A549 (cell line): ENCODE measurements around the gene MYEOV. TPM values are rescaled to one million over a fixed set of nuclear protein-coding genes. Genes with fewer than 3 reads are reported as not detected.

Experiments
- ATAC-seq, 2 experiments: fragments of 200-7000 bp in 1 of 2; fragments of >200 bp in 1 of 2; cut with Nextera tagmentation in 1 of 2; cut with Tn5 transposase in 1 of 2; 3 replicates each; pipeline versions ENCODE4 v1.8.0 to v1.9.1; 2018 to 2020; ENCODE audit warnings: mild to moderate bottlenecking in 1 of 2, moderate library complexity in 1 of 2
- CTCF ChIA-PET: fragments of 300-600 bp; sonication (Branson Sonifier 250); formaldehyde crosslinking; extraction: SDS; loops from one replicate; lab custom pipeline; 2021; ENCODE audit warnings: antibody characterized with exemption, inconsistent platforms; lab: Yijun Ruan, JAX
- POLR2A ChIA-PET: fragments of 350-600 bp; formaldehyde crosslinking; extraction: SDS; loops from one replicate; lab custom pipeline; 2021; ENCODE audit warnings: antibody characterized with exemption, inconsistent platforms; lab: Yijun Ruan, JAX
- DNase-seq, 2 experiments: peaks; one replicate each; pipeline versions ENCODE4 v3.0.0 to v3.0.0-alpha.2; 2011 to 2016; ENCODE audit warnings: low read depth in 1 of 2, low spot score in 1 of 2
- FAIRE-seq: peaks from 2 replicates; lab custom pipeline; 2011; peaks lifted over from hg19 to GRCh38; lab: Jason Lieb, UNC
- H3K27ac ChIP-seq, 2 experiments: fragments of >200 bp; sonication (Bioruptor Twin); formaldehyde crosslinking; 3 replicates each; pipeline ENCODE4 v1.5.1; 2016 to 2017
- H3K4me1 ChIP-seq: fragments of >200 bp; sonication (Bioruptor Twin); formaldehyde crosslinking; 3 replicates; pipeline ENCODE4 v1.6.1; 2016
- H3K4me2 ChIP-seq: fragments of >200 bp; sonication (Bioruptor Twin); formaldehyde crosslinking; 3 replicates; pipeline ENCODE4 v1.6.1; 2016
- H3K4me3 ChIP-seq: fragments of >200 bp; sonication (Bioruptor Twin); formaldehyde crosslinking; 3 replicates; pipeline ENCODE4 v1.5.1; 2016
- H3K9me3 ChIP-seq: fragments of >200 bp; sonication (Bioruptor Twin); formaldehyde crosslinking; 3 replicates; pipeline ENCODE4 v1.6.1; 2016
- CEBPB ChIP-seq, 2 experiments: fragments of >200 bp in 1 of 2; sonication (Bioruptor Twin) in 1 of 2; formaldehyde crosslinking in 1 of 2; IDR thresholded peaks; 2 replicates each; pipeline ENCODE4 v1.6.1; 2012 to 2016
- CHD2 ChIP-seq: fragments of 150-350 bp; IDR thresholded peaks from 2 replicates; pipeline ENCODE4 v1.6.1; 2014; ENCODE audit warnings: low read length; ENCODE audit not compliant: partially characterized antibody
- EHF ChIP-seq: fragments of 250-450 bp; sonication (Bioruptor Pico); IDR thresholded peaks from 2 replicates; pipeline ENCODE4 v1.5.0; 2020; ENCODE audit warnings: mild to moderate bottlenecking
- EHMT2 ChIP-seq: fragments of 200-600 bp; sonication (generic); IDR thresholded peaks from 2 replicates; pipeline ENCODE4 v1.6.1; 2016; ENCODE audit warnings: antibody characterized with exemption, low read depth, mild to moderate bottlenecking, moderate library complexity
- ESRRA ChIP-seq: fragments of 150-350 bp; IDR thresholded peaks from 2 replicates; pipeline ENCODE4 v1.6.1; 2014; ENCODE audit warnings: mild to moderate bottlenecking, low read length, borderline replicate concordance
- FOSB ChIP-seq: fragments of 250-450 bp; sonication (Bioruptor Pico); IDR thresholded peaks from 2 replicates; pipeline ENCODE4 v1.5.0; 2020; ENCODE audit warnings: mild to moderate bottlenecking, moderate library complexity
- FOSL2 ChIP-seq, 2 experiments: fragments of 450-650 bp in 1 of 2; fragments of >200 bp in 1 of 2; sonication (Bioruptor Twin) in 1 of 2; formaldehyde crosslinking; IDR thresholded peaks; 2 replicates each; pipeline versions ENCODE4 v1.5.0 to v1.6.1; 2016 to 2020; ENCODE audit warnings: mild to moderate bottlenecking in 1 of 2, moderate library complexity in 1 of 2
- FOXS1 ChIP-seq: fragments of 250-450 bp; sonication (Bioruptor Pico); IDR thresholded peaks from 2 replicates; pipeline ENCODE4 v1.5.0; 2020; ENCODE audit warnings: mild to moderate bottlenecking, moderate library complexity
- GATA3 ChIP-seq: IDR thresholded peaks from 2 replicates; pipeline ENCODE4 v1.6.1; 2012; ENCODE audit warnings: borderline replicate concordance
- HEYL ChIP-seq: fragments of 250-450 bp; sonication (Bioruptor Pico); IDR thresholded peaks from 2 replicates; pipeline ENCODE4 v1.8.0; 2021; ENCODE audit warnings: mild to moderate bottlenecking, moderate library complexity
- HOXA7 ChIP-seq: fragments of 250-450 bp; sonication (Bioruptor Pico); IDR thresholded peaks from 2 replicates; pipeline ENCODE4 v1.5.0; 2020; ENCODE audit warnings: mild to moderate bottlenecking, moderate library complexity
- HOXB5 ChIP-seq: fragments of 250-450 bp; sonication (Bioruptor Pico); IDR thresholded peaks from 2 replicates; pipeline ENCODE4 v1.5.0; 2020; ENCODE audit warnings: mild to moderate bottlenecking, moderate library complexity
- JUN ChIP-seq, 2 experiments: fragments of >200 bp; sonication (Bioruptor Twin); formaldehyde crosslinking; IDR thresholded peaks; 2 replicates in 1 of 2; 3 replicates in 1 of 2; pipeline ENCODE4 v1.6.1; 2016 to 2017
- JUNB ChIP-seq: fragments of >200 bp; sonication (Bioruptor Twin); formaldehyde crosslinking; IDR thresholded peaks from 2 replicates; pipeline ENCODE4 v1.6.1; 2016
- MAFK ChIP-seq: fragments of 450-650 bp; IDR thresholded peaks from 2 replicates; pipeline ENCODE4 v1.6.1; 2014; ENCODE audit not compliant: partially characterized antibody
- MAZ ChIP-seq: fragments of 150-350 bp; IDR thresholded peaks from 2 replicates; pipeline ENCODE4 v1.6.1; 2014; ENCODE audit warnings: antibody characterized with exemption, low read depth, low read length, borderline replicate concordance
- MYC ChIP-seq: IDR thresholded peaks from 2 replicates; pipeline ENCODE4 v1.6.1; 2012; ENCODE audit warnings: mild to moderate bottlenecking, inconsistent platforms, low read length, improper control_type of control experiment, borderline replicate concordance
- NFE2L2 ChIP-seq: fragments of 150-350 bp; conservative IDR thresholded peaks from 2 replicates; pipeline ENCODE4 v1.6.1; 2014; ENCODE audit warnings: low read length
- NPAS2 ChIP-seq: fragments of 250-450 bp; sonication (Bioruptor Pico); IDR thresholded peaks from 2 replicates; pipeline ENCODE4 v1.8.0; 2022; ENCODE audit warnings: mild to moderate bottlenecking, moderate library complexity, borderline replicate concordance
- NR3C1 ChIP-seq: fragments of >200 bp; sonication (Bioruptor Twin); formaldehyde crosslinking; IDR thresholded peaks from 3 replicates; pipeline ENCODE4 v1.6.1; 2017
- RAD21 ChIP-seq, 2 experiments: fragments of >200 bp in 1 of 2; sonication (Bioruptor Twin) in 1 of 2; formaldehyde crosslinking in 1 of 2; IDR thresholded peaks in 1 of 2; conservative IDR thresholded peaks in 1 of 2; 2 replicates in 1 of 2; 3 replicates in 1 of 2; pipeline ENCODE4 v1.6.1; 2012 to 2018; ENCODE audit warnings: inconsistent platforms in 1 of 2
- RARB ChIP-seq: fragments of 250-450 bp; sonication (Bioruptor Pico); IDR thresholded peaks from 2 replicates; pipeline ENCODE4 v1.8.0; 2021; ENCODE audit warnings: mild to moderate bottlenecking, moderate library complexity
- RFX5 ChIP-seq: fragments of 450-650 bp; IDR thresholded peaks from 2 replicates; pipeline ENCODE4 v1.7.1; 2014; ENCODE audit warnings: antibody characterized with exemption, mild to moderate bottlenecking, moderate library complexity
- SMC3 ChIP-seq: fragments of >200 bp; sonication (Bioruptor Twin); formaldehyde crosslinking; IDR thresholded peaks from 3 replicates; pipeline ENCODE4 v1.6.1; 2018; ENCODE audit warnings: inconsistent platforms
- ZNF302 ChIP-seq: fragments of 250-450 bp; sonication (Bioruptor Pico); IDR thresholded peaks from 2 replicates; pipeline ENCODE4 v1.9.0; 2021; ENCODE audit warnings: inconsistent platforms, mild to moderate bottlenecking, moderate library complexity
- ZSCAN20 ChIP-seq: fragments of 250-450 bp; sonication (Bioruptor Pico); IDR thresholded peaks from 2 replicates; pipeline ENCODE4 v1.8.0; 2022; ENCODE audit warnings: mild to moderate bottlenecking, moderate library complexity
- WGBS: methylation state at CpG from one replicate; pipeline ENCODE4 v1.1.6; 2017; ENCODE audit errors: missing lambda C conversion rate; 5-methylcytosine and 5-hydroxymethylcytosine counted together
- polyA plus RNA-seq, 4 experiments: library from polyadenylated mRNA; depleted of rRNA in 3 of 4; stranded (reverse); fragments of >200 nt; fragmentation: RNase III in 1 of 4; extraction: RNeasy Plus Mini Kit Qiagen cat#74134 plus additional on column Dnase treatment in 1 of 4; gene quantifications; 2 replicates in 3 of 4; 3 replicates in 1 of 4; pipeline ENCODE4 v1.2.3, GENCODE V29; 2011 to 2017
- TF ChIP-seq, protein P1 (sequence below): IDR thresholded peaks from 2 replicates; pipeline ENCODE4 v1.6.1; 2012
- TF ChIP-seq, protein P2 (sequence below): IDR thresholded peaks from 2 replicates; pipeline ENCODE4 v1.6.1; 2012
- TF ChIP-seq, protein P3 (sequence below): fragments of >200 bp; sonication (Bioruptor Twin); formaldehyde crosslinking; IDR thresholded peaks from 3 replicates; pipeline ENCODE4 v1.6.1; 2016
- TF ChIP-seq, protein P4 (sequence below): fragments of 250-450 bp; sonication (Bioruptor Pico); IDR thresholded peaks from 2 replicates; pipeline ENCODE4 v1.5.0; 2020; ENCODE audit warnings: low read depth, mild to moderate bottlenecking, moderate library complexity
- TF ChIP-seq, protein P5 (sequence below): fragments of 450-650 bp; IDR thresholded peaks from 2 replicates; pipeline ENCODE4 v1.6.1; 2014; ENCODE audit warnings: antibody characterized with exemption

The MYEOV gene
- polyA plus RNA-seq, 2 of the 4 experiments (the other 2 are of a cell fraction): 92.3 to 102 TPM

- no peak for DNase-seq
- Histone ChIP-seq H3K4me2 (peak overlapping the region; percentile 75), H3K27ac (peak overlapping the region; percentile 93 to 98), H3K4me1 (peaks cover 91% of the 10 kb centered on the region), H3K9me3 (no peaks in the 10 kb centered on the region), H3K4me3 (no peak overlapping the region)
- 86% methylated on average over 11 of the region's 11 CpGs for WGBS
- POLR2A ChIA-PET: interaction anchor here (0.9 kb wide), 1 partner anchor 338 kb away, joined by 4 read pairs; no protein-coding TSS in a partner anchor
- FAIRE-seq: no peak
- CTCF ChIA-PET: interaction anchor here (0.6 to 1.2 kb wide), 2 partner anchors 282 to 343 kb away, joined by 3 read pairs; no protein-coding TSS in a partner anchor
- no peak for ATAC-seq
- TF ChIP-seq MYC (no peak), FOSB (no peak), ZSCAN20 (CRISPR knock-in tag) (peak; percentile 36; the same call in 1 of the 2 replicates)
Observed at GRCh38 chr11:69301081-69301454, 7.1 kb downstream of the MYEOV start.

GRCh38 chr11:69301455-69302401 lies 7.8 kb downstream of the MYEOV start:
- Histone ChIP-seq H3K4me3 (0 out of 3 replicates have a peak overlapping the region, but pooled peaks have one; percentile 7), H3K4me1 (peaks cover 89% of the 10 kb centered on the region), H3K4me2 (peak overlapping the region; percentile 75), H3K9me3 (no peaks in the 10 kb centered on the region), H3K27ac (peak overlapping the region; percentile 93 to 98)
- POLR2A ChIA-PET: interaction anchor here (0.8 to 0.9 kb wide), 2 partner anchors 23 to 338 kb away, joined by 3 to 4 read pairs; no protein-coding TSS in a partner anchor
- WGBS: 9% methylated on average over 7 of the region's 13 CpGs
- CTCF ChIA-PET: interaction anchor here (0.6 to 1.2 kb wide), 4 partner anchors 171 to 342 kb away, joined by 3 to 4 read pairs (median 3); no protein-coding TSS in a partner anchor
- FAIRE-seq (peak; percentile 7), DNase-seq (peak; percentile 96 to 98), ATAC-seq (peak; percentile 49 to 69)
- TF ChIP-seq HOXA7 (CRISPR knock-in tag): no peak
- TF ChIP-seq, protein P1, sequence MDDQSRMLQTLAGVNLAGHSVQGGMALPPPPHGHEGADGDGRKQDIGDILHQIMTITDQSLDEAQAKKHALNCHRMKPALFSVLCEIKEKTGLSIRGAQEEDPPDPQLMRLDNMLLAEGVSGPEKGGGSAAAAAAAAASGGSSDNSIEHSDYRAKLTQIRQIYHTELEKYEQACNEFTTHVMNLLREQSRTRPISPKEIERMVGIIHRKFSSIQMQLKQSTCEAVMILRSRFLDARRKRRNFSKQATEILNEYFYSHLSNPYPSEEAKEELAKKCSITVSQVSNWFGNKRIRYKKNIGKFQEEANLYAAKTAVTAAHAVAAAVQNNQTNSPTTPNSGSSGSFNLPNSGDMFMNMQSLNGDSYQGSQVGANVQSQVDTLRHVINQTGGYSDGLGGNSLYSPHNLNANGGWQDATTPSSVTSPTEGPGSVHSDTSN: peak; percentile 83
- TF ChIP-seq CEBPB (IDR thresholded peaks at IDR 0.05): peak in 1 of 2 experiments; percentile 70; a peak in 1 of 4 replicates
- TF ChIP-seq ZNF302 (CRISPR knock-in tag): peak; percentile 94
- no peak for TF ChIP-seq NR3C1
- TF ChIP-seq SMC3: peak; percentile 41
- TF ChIP-seq JUN (IDR thresholded peaks at IDR 0.05): peak; percentile 97
- no peak for TF ChIP-seq EHMT2
- TF ChIP-seq, protein P2, sequence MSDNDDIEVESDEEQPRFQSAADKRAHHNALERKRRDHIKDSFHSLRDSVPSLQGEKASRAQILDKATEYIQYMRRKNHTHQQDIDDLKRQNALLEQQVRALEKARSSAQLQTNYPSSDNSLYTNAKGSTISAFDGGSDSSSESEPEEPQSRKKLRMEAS: peak; percentile 97
- peak; percentile 99 for TF ChIP-seq FOSL2 (IDR thresholded peaks at IDR 0.05)
- peak; percentile 99 for TF ChIP-seq FOSL2 (CRISPR knock-in tag; IDR thresholded peaks at IDR 0.05)
- TF ChIP-seq NPAS2 (CRISPR knock-in tag): 0 out of 2 replicates have a peak, but pooled peaks have one; percentile 21
- TF ChIP-seq FOXS1: peak; percentile 12; the same call in 1 of the 2 replicates
- peak; percentile 6; the same call in 1 of the 2 replicates for TF ChIP-seq FOSB
- peak in 1 of 2 experiments; percentile 37 for TF ChIP-seq RAD21 (conservative IDR thresholded peaks at IDR 0.05 in 1 of 2, IDR thresholded peaks at IDR 0.05 in 1 of 2)
- peak; percentile 61; the same call in 1 of the 2 replicates for TF ChIP-seq HEYL (CRISPR knock-in tag)
- no peak for TF ChIP-seq RARB (CRISPR knock-in tag)
- peak; percentile 67; the same call in 1 of the 2 replicates for TF ChIP-seq ESRRA
- TF ChIP-seq NFE2L2: peak; percentile 78
- TF ChIP-seq, protein P3, sequence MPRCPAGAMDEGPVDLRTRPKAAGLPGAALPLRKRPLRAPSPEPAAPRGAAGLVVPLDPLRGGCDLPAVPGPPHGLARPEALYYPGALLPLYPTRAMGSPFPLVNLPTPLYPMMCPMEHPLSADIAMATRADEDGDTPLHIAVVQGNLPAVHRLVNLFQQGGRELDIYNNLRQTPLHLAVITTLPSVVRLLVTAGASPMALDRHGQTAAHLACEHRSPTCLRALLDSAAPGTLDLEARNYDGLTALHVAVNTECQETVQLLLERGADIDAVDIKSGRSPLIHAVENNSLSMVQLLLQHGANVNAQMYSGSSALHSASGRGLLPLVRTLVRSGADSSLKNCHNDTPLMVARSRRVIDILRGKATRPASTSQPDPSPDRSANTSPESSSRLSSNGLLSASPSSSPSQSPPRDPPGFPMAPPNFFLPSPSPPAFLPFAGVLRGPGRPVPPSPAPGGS: peak; percentile 48; the same call in 1 of the 3 replicates
- no peak for TF ChIP-seq MAZ
- TF ChIP-seq, protein P4, sequence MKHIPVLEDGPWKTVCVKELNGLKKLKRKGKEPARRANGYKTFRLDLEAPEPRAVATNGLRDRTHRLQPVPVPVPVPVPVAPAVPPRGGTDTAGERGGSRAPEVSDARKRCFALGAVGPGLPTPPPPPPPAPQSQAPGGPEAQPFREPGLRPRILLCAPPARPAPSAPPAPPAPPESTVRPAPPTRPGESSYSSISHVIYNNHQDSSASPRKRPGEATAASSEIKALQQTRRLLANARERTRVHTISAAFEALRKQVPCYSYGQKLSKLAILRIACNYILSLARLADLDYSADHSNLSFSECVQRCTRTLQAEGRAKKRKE (CRISPR knock-in tag): peak; percentile 86; the same call in 1 of the 2 replicates
- no peak for TF ChIP-seq CHD2
- TF ChIP-seq MAFK: peak; percentile 81
- TF ChIP-seq JUNB: peak; percentile 98
- TF ChIP-seq, protein P5, sequence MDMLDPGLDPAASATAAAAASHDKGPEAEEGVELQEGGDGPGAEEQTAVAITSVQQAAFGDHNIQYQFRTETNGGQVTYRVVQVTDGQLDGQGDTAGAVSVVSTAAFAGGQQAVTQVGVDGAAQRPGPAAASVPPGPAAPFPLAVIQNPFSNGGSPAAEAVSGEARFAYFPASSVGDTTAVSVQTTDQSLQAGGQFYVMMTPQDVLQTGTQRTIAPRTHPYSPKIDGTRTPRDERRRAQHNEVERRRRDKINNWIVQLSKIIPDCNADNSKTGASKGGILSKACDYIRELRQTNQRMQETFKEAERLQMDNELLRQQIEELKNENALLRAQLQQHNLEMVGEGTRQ: no peak
- TF ChIP-seq GATA3: peak; percentile 96
- TF ChIP-seq HOXB5 (CRISPR knock-in tag): peak; percentile 64; the same call in 1 of the 2 replicates
- TF ChIP-seq EHF (CRISPR knock-in tag): peak; percentile 88
- TF ChIP-seq RFX5: no peak
